ENCODE results near the gene SIX3. TPM values are rescaled to one million over a fixed set of nuclear protein-coding genes. Genes with fewer than 3 reads are reported as not detected.
A peak's percentile ranks its signal among the peaks of the same experiment; 100 is the strongest.

SIX3 gene
- total and polyA plus RNA-seq, 8 donors: 0.19 to 1.7 (median 0.31) TPM

GRCh38 chr2:44942304-44943030, 965 bp downstream of the SIX3 start:
- intact Hi-C loops (cut with DNase I): no loop called here
- ATAC-seq (no peak), DNase-seq (peak in 1 of 6 donors; percentile 77), FAIRE-seq (no peak)
- no peaks in the 10 kb centered on the region for H3K36me3 ChIP-seq
- H3K4me1 ChIP-seq: peaks cover 0 to 8% (median 5%) of the 10 kb centered on the region in 3 donors
- H3K9me3 ChIP-seq: no peaks in the 10 kb centered on the region
- no peak overlapping the region for H3K27ac ChIP-seq
- peaks cover 4 to 42% (median 13%) of the 10 kb centered on the region in 4 donors for H3K27me3 ChIP-seq
- 7 to 8% methylated on average over 67 to 69 of the region's 69 CpGs for WGBS, 2 donors
- no peak for TF ChIP-seq CTCF (IDR thresholded peaks at IDR 0.05)
- H3K4me3 ChIP-seq: peak overlapping the region in 2 of 4 donors; percentile 26 to 38

GRCh38 chr2:44943031-44943692, 1.7 kb downstream of the SIX3 start:
- H3K27ac ChIP-seq: no peak overlapping the region
- H3K36me3 ChIP-seq: no peaks in the 10 kb centered on the region
- DNase-seq (no peak), FAIRE-seq (no peak), ATAC-seq (no peak)
- no peaks in the 10 kb centered on the region for H3K9me3 ChIP-seq
- no peak overlapping the region for H3K4me3 ChIP-seq
- 48 to 58% methylated on average over 32 to 36 of the region's 36 CpGs for WGBS, 2 donors
- intact Hi-C loops (cut with DNase I): no loop called here
- H3K4me1 ChIP-seq: peaks cover 0 to 8% (median 5%) of the 10 kb centered on the region in 3 donors
- TF ChIP-seq CTCF (IDR thresholded peaks at IDR 0.05): no peak
- H3K27me3 ChIP-seq: peaks cover 4 to 42% (median 13%) of the 10 kb centered on the region in 4 donors

DNA sequence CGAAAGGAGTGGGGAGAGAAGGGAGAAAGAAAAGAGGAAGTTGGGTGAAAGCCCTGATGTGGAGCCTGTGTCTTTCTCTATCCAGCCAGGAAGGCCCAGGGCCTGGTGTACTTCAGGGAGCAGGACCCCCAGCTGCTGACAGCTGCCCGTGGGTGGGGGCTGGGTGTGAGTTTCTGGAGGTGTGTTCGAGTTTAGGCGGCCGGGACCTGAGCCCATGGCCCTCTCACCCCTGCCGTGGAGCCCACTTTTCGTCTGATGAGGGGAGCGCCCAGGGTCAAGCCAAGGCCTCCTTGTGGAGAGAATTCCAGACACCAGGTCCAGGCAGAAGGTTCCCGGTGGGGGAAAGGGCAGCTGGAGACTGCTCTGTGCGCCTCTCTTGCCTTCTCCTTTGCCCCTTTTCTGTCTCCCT, 2.2 kb downstream of the SIX3 start:
- Histone ChIP-seq H3K27me3 (peaks cover 4 to 41% (median 13%) of the 10 kb centered on the region in 4 donors), H3K36me3 (no peaks in the 10 kb centered on the region), H3K9me3 (no peaks in the 10 kb centered on the region), H3K4me3 (no peak overlapping the region), H3K4me1 (peaks cover 0 to 5% (median 4%) of the 10 kb centered on the region in 3 donors), H3K27ac (no peak overlapping the region)
- no peak for TF ChIP-seq CTCF (IDR thresholded peaks at IDR 0.05)
- 51 to 52% methylated on average over 10 of the region's 10 CpGs for WGBS, 2 donors
- ATAC-seq: no peak
- FAIRE-seq: no peak
- no peak for DNase-seq
- intact Hi-C loops (cut with DNase I): no loop called here

DNA sequence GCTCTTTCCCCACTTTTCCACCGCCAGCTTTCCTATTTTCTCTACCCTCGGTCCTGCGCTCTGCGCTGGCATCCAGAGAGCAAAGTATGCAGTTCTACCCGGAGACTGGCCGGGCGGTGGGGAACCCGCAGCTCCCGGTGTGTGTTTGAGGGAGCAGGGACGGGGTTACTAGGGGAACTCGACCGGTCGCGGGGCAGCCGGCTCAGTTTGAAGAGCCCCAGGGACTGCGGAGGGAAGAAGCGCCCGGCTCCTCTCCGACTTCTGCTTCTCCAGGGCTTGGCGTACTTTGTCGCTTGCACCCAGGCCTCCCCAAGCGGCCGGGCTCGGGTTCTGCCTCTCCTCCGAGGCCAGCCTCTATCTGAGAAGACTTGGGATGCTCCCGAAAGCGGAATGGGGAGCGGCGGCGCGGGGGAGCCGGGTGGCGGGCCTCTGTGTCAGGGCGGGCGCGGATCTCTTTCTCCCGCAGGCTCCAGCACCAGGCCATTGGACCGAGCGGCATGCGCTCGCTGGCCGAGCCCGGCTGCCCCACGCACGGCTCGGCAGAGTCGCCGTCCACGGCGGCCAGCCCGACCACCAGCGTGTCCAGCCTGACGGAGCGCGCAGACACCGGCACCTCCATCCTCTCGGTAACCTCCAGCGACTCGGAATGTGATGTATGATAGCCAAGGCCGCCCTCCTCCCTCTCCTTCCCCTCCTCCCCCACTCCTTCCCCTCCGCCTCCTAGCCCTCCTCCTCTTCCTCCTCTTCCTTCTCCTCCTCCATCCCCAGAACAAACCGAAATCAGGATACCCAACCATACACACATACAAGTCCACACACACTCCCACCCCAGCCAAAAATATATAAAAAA, 2.8 kb downstream of the SIX3 start:
- Histone ChIP-seq H3K27me3 (peaks cover 4 to 38% (median 14%) of the 10 kb centered on the region in 4 donors), H3K9me3 (no peaks in the 10 kb centered on the region), H3K4me3 (no peak overlapping the region), H3K4me1 (peaks cover 0 to 4% (median 0%) of the 10 kb centered on the region in 3 donors), H3K27ac (no peak overlapping the region), H3K36me3 (no peaks in the 10 kb centered on the region)
- WGBS, 2 donors: 13 to 14% methylated on average over 51 to 62 of the region's 62 CpGs
- DNase-seq: no peak
- intact Hi-C loops (cut with DNase I): no loop called here
- no peak for FAIRE-seq
- TF ChIP-seq CTCF (IDR thresholded peaks at IDR 0.05): no peak
- ATAC-seq: peak in 1 of 4 donors; percentile 20
